DOHH2 (cell line): ENCODE data around the gene CPT1B.

Source experiments
- H3F3A ChIP-seq: fragments of 200-600 bp; sonication (generic), shearing (Covaris generic); 2 replicates; pipeline ENCODE4 v1.6.0; 2016; ENCODE audit warnings: antibody characterized with exemption, mild to moderate bottlenecking; ENCODE audit not compliant: control insufficient read depth, insufficient read depth
- H3K27ac ChIP-seq: fragments of 200-600 bp; sonication (generic); 2 replicates; pipeline ENCODE4 v1.5.1; 2014; ENCODE audit warnings: low read depth, mild to moderate bottlenecking, low read length, moderate library complexity
- H3K27me3 ChIP-seq: fragments of 200-600 bp; sonication (generic); 2 replicates; pipeline ENCODE4 v1.6.1; 2014; ENCODE audit warnings: mild to moderate bottlenecking, low read length, mixed read lengths; ENCODE audit not compliant: control insufficient read depth
- H3K36me3 ChIP-seq: fragments of 200-600 bp; sonication (generic); 2 replicates; pipeline ENCODE4 v1.6.1; 2014; ENCODE audit warnings: mild to moderate bottlenecking, low read length, moderate library complexity, mixed read lengths; ENCODE audit not compliant: control insufficient read depth
- H3K4me1 ChIP-seq: fragments of 200-600 bp; sonication (generic); 2 replicates; pipeline ENCODE4 v1.6.1; 2014; ENCODE audit warnings: mild to moderate bottlenecking, low read length, mixed read lengths; ENCODE audit not compliant: control insufficient read depth
- H3K4me2 ChIP-seq: fragments of 200-600 bp; sonication (generic); 2 replicates; pipeline ENCODE4 v1.6.0; 2014; ENCODE audit warnings: mild to moderate bottlenecking, low read length, moderate library complexity
- H3K4me3 ChIP-seq: fragments of 200-600 bp; sonication (generic); 2 replicates; pipeline ENCODE4 v1.5.1; 2014; ENCODE audit warnings: mild to moderate bottlenecking, low read length, mixed read lengths
- H3K79me2 ChIP-seq: fragments of 200-600 bp; sonication (generic); 2 replicates; pipeline ENCODE4 v1.6.1; 2014; ENCODE audit warnings: mild to moderate bottlenecking, low read length, mixed read lengths; ENCODE audit not compliant: control insufficient read depth
- H3K9me2 ChIP-seq: fragments of 200-600 bp; sonication (generic); replicated peaks from 2 replicates; pipeline ENCODE4 v1.6.1; 2014; ENCODE audit warnings: mild to moderate bottlenecking, low read length, mixed read lengths; ENCODE audit not compliant: control insufficient read depth
- H3K9me3 ChIP-seq: fragments of 200-600 bp; sonication (generic); 2 replicates; pipeline ENCODE4 v1.6.1; 2014; ENCODE audit warnings: antibody characterized with exemption, low read length, mixed read lengths; ENCODE audit not compliant: control insufficient read depth, insufficient read depth
- H4K20me1 ChIP-seq: fragments of 200-600 bp; sonication (generic); 2 replicates; pipeline ENCODE4 v1.6.0; 2014; ENCODE audit warnings: low read depth, mild to moderate bottlenecking, antibody characterized with exemption, low read length, moderate library complexity; ENCODE audit not compliant: control insufficient read depth, insufficient read depth
- CTCF ChIP-seq: fragments of 200-600 bp; sonication (generic); IDR thresholded peaks from one replicate; pipeline ENCODE4 v1.5.1; 2014; ENCODE audit warnings: antibody characterized with exemption, mild to moderate bottlenecking, low read depth, low read length; ENCODE audit not compliant: poor library complexity, severe bottlenecking
- EZH2phosphoT487 ChIP-seq: fragments of 200-600 bp; sonication (generic); IDR thresholded peaks from 2 replicates; pipeline ENCODE4 v1.6.1; 2017; ENCODE audit warnings: borderline replicate concordance, mild to moderate bottlenecking, antibody characterized with exemption, low read length, moderate library complexity, mixed read lengths

CPT1B gene

DNA sequence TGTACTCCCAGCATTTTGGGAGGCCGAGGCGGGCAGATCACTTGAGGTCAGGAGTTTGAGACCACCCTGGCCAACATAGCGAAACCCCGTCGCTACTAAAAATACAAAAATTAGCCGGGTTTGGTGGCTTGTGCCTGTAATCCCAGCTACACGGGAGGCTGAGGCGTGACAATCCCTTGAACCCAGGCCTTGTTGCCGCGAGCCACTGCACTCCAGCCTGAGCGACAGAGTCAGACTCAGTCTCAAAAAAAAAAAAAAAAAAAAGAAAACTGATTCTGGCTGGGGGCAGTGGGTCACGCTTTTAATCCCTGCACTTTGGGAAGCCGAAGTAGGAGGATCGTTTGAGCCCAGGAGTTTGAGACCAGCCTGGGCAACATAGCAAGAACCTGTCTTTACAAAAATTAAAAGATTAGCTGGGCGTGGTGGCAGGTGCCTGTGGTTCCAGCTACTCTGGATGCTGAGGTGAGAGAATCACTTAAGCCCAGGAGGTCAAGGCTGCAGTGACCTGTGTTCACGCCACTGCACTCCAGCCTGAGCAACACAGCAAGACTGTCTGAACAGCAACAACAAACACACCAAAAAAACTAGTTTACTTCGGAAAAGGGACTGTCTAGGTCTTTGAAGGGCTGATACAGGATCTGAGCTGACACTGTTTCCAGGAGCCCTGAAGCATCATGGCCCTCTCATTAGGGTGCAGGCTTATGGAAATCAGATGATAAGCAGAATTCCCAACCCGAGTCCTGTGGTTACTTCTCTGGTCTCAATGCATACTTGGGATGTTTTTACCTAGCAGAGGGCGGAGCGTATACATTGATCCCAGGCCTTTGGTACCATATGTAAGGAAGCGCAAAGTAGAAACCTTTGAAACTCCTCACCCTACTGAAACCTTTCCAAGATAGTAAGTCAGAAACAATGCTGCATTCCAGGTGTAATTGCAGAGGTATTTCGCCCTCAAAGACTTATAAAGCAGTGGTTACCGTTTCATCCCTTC, 6.2 kb upstream of the CPT1B start:
- no peaks in the 10 kb centered on the region for H3F3A ChIP-seq
- peaks cover 29% of the 10 kb centered on the region for H3K36me3 ChIP-seq
- H3K4me1 ChIP-seq: peaks cover 16% of the 10 kb centered on the region
- H3K4me2 ChIP-seq: peak overlapping the region; percentile 86
- no peak for TF ChIP-seq EZH2phosphoT487
- no peak for TF ChIP-seq CTCF
- no peaks in the 10 kb centered on the region for H3K9me3 ChIP-seq
- H4K20me1 ChIP-seq: no peaks in the 10 kb centered on the region
- H3K79me2 ChIP-seq: peaks cover 23% of the 10 kb centered on the region
- H3K27ac ChIP-seq: no peak overlapping the region
- H3K27me3 ChIP-seq: no peaks in the 10 kb centered on the region
- peak overlapping the region; percentile 82 for H3K4me3 ChIP-seq
- H3K9me2 ChIP-seq: no peaks in the 10 kb centered on the region

DNA sequence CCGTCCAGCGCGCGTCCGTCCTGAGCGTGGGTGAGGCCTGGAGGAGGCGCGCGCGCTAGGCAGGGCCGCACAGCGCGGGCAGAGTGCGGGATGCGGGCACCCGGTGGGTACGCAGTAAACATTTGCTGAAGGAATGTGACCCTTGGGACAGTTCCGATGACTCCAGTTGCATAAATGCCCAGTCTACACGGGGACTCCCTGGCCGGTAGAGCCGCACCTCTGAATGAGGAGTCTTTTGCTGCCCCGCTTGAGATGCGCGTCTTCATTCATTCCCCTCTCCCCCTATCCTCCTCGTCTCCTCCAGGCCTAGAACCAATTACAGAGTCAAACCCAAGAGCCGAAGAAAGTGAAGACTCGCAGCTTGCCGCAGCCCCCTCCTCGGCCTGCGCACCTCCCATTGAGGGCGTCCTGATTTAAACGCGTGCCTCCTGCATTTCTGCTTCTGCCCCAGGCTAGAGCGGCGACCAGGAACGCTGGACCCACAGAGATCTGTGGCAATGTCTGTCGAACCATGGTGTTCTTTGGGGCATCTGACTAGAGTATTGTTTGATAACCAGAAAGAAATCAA, 5.2 kb upstream of the CPT1B start:
- Histone ChIP-seq H3K4me2 (peak overlapping the region; percentile 86), H4K20me1 (no peaks in the 10 kb centered on the region), H3K27ac (peak overlapping the region; percentile 79), H3K4me1 (peaks cover 16% of the 10 kb centered on the region), H3F3A (no peaks in the 10 kb centered on the region), H3K36me3 (peaks cover 39% of the 10 kb centered on the region), H3K9me2 (no peaks in the 10 kb centered on the region), H3K79me2 (peaks cover 23% of the 10 kb centered on the region), H3K9me3 (no peaks in the 10 kb centered on the region), H3K27me3 (no peaks in the 10 kb centered on the region), H3K4me3 (peak overlapping the region; percentile 82)
- TF ChIP-seq EZH2phosphoT487 (no peak), CTCF (peak; percentile 39)

DNA sequence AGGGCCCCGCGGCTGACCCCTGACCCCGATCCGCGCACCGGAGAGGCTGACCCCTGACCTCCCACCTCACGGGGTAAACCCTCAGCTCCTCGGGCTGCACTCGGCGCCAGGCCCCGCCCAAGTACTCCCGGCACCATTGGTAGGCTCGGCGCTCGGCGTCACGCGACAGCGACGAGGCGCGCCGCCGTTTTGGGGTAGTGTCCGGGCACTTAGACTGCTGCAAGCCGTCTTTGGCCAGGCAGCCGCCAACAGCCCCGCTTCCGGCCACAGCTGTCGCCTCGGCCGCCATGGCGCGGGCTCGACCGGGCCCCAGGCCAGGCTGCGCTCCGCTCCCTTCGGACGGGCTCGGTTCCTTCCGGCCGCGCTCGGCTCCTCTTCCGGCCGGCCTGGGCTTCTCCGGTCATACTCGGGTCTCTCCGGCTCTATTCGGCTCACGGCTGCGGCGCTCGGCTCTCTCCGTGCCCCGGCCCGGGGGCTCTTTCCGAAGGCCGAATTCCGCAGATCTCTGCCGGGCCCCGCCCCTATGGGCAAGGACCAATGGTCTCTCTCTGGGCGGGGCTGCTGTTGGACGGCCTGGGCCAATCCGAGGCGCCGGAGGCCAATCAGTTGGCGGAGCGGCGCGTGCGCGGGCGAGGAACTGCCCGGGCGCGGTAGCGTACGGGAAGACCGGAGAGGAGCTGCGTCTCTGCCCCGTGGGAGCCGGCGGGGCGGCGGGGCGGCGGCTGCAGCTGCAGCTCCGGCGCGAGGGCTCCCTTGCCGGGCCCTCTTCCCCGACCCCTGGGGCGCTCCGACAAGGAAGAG, 4.5 kb upstream of the CPT1B start, which contains the start of gene CHKB:
TSS of gene CHKB (minus strand) at position 357 of the 801 bp plus-strand sequence. CDS start at position 289, 68 bp downstream.
- no peaks in the 10 kb centered on the region for H3K9me2 ChIP-seq
- H3K4me3 ChIP-seq: peak within 1 kb of the TSS; percentile 82
- TF ChIP-seq EZH2phosphoT487 (no peak), CTCF (no peak)
- H3K79me2 ChIP-seq: peaks cover 23% of the 10 kb centered on the region
- H3K4me1 ChIP-seq: peaks cover 16% of the 10 kb centered on the region
- peak within 1 kb of the TSS; percentile 95 for H3K4me2 ChIP-seq
- no peaks in the 10 kb centered on the region for H3K9me3 ChIP-seq
- no peaks in the 10 kb centered on the region for H3F3A ChIP-seq
- H3K27me3 ChIP-seq: no peaks in the 10 kb centered on the region
- no peaks in the 10 kb centered on the region for H4K20me1 ChIP-seq
- H3K27ac ChIP-seq: peak within 1 kb of the TSS; percentile 79
- H3K36me3 ChIP-seq: peaks cover 41% of the 10 kb centered on the region
